CD4-positive, alpha-beta T cell treated with Interleukin-12 subunit alpha and Interleukin-12 subunit beta, for 1 hour (primary cell): Measurements from ENCODE around the gene PPY.
"Not testable (repeated sequence)": the region's sequence is repeated elsewhere in the genome, so short reads cannot be mapped to it uniquely, and the experiment has no call there.

Experiments
- DNase-seq: peaks from one replicate; pipeline ENCODE4 v3.0.0-alpha.2; 2020

Gene PPY

GRCh38 chr17:43901861-43902589 is 40.3 kb downstream of the PPY start:
- DNase-seq, result no peak

DNA sequence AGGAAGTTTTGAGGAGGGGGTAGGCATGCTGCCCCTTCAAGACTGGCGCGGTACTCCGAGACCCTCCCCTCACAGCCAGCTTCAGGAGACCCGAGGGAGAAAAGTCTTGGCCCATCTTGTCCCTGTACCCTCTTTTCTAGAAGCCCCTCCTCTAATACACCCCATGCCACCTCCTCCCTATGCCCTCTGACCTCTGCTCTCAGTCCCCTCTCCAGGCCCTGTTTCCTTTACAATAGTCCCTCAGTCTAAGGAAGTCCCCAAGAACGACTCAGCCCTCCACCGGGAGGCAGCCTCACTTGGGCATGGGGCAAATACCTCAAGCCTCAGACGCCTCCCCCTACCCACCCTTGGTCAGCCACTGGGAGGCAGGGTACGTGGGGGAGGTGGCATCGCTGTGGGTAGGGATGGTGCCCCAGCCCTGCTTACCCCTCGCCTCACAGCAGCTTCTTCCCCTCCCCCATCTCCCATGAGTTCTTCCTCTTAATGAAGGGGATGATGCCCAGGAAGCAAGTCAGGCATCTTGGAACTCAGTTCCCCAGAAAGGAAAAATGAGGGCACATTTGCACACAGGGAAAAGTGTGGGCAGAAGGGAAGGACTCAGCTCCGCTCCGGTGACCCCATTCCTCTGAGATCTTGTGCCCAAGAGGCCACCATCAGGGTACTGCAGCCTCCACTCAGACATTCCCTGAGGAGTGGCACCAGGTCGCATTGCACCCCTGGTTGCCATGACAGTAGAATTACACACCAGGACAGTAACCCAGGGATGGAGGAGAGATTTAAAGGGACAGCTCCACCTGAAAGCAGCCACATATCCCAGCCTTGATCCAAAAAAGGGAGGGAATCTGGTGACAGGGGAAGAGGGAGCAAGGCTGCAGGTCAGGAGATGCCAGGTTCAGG is 41.2 kb downstream of the PPY start:
- DNase-seq, result no peak

- DNase-seq, result peak; percentile 84
These were observed 42.0 kb downstream of the PPY start for GRCh38 chr17:43900183-43900857.

DNA sequence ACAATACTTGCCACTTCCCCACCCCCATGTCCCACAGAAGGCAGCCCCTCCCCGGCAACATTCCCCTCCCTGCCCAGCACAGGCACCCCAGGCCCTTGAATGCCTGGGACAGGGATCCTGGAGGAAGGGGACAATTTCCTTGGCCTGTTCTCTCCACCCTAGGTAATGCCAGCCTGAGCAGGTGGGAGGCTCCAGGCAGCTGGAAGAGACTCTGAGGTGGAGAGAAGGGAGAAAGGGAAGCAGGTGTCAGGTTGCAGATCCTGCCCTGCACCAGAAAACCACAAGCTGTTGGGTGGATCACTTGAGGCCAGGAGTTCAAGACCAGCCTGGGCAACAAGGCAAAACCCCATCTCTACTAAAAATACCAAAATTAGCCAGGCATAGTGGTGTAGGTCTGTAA is 43.8 kb downstream of the PPY start:
- DNase-seq, result no peak

- DNase-seq, result no peak
These were observed 44.4 kb downstream of the PPY start for GRCh38 chr17:43897831-43898230.

GRCh38 chr17:43894494-43894893 is 47.8 kb downstream of the PPY start:
- not testable (repeated sequence) for DNase-seq

- DNase-seq, result no peak
These were observed 49.7 kb downstream of the PPY start for GRCh38 chr17:43892647-43892952.

DNA sequence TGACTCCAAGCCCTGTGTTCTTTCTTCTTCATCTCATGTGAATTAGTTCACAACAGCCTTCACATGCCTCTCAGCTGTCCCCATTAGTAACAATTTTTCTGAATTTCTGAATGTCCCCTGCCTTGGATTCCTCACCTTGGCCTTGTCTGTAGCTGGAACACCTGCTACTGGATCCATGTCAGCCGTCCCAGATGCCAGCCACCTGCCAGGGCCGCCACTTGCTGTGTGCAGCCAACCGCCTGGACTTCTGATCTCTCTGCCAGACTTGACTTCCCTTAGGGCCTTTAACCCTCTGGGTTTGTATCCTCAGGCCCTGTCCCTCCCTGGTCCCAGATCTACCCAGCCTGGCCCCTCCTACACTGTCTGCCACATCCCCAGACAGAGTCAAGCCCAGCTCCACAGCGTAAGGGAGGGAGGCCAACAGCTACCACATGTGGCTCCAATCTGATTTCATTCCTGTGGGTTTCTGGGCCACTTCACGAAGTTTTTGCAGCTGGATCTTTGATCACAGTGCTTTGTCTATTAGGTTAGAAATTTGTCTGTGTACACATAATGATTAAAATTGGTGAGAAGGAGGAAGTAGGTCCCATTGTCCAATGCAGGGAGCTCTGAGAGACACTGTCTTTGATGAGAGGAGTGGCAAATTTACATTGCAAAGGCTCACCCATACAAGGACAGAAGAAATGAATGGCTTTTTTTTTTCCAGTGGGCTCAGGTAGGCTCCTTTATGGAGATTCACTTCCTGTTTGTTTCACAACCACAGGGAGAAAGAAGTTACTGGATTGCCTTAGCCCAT is 50.2 kb downstream of the PPY start:
- no peak for DNase-seq
